GM18861 (cell line): ENCODE measurements around the gene ARFGEF3.
"Not testable (repeated sequence)": the region's sequence is repeated elsewhere in the genome, so short reads cannot be mapped to it uniquely, and the experiment has no call there.

Experiments
- ATAC-seq: cut with Tn5 transposase; IDR thresholded peaks from one replicate; pipeline ENCODE4 v1.9.1; 2021; ENCODE audit not compliant: unreplicated experiment

Gene ARFGEF3

DNA sequence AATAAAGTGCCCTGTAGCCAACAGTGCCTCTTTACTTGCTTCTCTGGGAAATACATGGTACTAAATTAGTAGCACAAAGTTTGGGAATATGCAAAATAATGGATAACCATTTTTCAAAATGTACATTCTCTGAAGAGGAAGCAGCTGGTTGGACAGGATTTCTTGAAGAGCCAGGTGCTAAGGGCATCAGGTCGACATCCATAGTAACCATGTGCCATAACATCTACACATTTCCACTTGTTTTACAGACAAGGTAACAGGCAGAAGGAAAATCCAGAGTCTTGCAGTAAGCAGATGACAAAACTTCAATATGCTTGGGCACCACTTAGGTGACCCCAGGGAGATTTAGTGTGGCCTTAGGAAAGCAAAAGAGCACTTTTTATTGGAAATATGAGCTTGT, 179.4 kb downstream of the ARFGEF3 start:
- no peak for ATAC-seq

DNA sequence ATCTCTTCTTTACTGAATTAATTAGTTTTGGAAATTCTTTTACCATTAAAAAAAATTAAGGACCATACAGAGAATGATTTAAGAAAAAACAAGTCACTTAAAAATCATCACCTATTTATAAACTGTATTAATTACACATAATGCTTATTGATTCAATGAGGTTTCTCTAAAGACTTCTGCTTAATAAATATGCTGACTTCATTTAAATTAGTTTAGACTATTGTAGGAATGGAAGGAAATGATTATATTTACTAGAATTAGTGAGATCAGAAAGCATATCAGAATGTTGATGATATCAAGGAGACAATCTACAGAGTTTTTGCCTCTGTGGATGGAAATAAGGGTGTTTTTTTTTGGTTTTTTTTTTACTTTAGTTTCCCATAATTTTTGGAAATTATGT, 181.4 kb downstream of the ARFGEF3 start:
- no peak for ATAC-seq

DNA sequence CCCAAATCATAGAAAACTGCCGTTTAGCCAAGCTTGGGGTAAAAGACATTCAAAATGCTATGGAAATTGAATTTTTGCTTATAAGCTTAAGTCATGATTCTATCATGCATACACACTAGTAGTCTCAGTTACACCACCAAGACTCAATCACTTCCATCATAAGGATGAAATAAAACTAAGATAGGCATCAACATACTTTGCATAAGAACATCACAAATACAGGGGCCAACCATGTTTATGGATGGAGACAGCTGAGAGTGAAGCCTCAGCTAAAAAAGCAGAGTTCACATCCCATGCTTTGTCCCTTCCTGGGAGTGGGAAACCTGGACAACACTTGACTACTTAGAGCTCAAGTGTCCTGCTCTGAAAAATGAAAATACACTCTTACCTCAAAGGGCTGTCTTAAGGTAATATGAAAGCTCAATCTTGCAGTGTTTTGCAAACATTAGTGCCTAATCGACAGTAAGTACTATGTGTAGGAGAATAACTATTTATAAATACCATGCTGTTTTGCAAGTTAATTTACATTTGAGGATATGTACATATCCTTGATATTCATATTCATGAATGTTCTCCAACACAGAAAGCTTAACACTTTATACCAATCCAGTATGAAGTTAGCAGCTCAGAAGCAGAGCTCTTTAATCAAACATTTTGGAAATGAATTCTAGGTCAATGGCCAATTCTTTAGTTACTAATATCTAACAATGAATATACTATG, 184.0 kb downstream of the ARFGEF3 start:
- no peak for ATAC-seq

DNA sequence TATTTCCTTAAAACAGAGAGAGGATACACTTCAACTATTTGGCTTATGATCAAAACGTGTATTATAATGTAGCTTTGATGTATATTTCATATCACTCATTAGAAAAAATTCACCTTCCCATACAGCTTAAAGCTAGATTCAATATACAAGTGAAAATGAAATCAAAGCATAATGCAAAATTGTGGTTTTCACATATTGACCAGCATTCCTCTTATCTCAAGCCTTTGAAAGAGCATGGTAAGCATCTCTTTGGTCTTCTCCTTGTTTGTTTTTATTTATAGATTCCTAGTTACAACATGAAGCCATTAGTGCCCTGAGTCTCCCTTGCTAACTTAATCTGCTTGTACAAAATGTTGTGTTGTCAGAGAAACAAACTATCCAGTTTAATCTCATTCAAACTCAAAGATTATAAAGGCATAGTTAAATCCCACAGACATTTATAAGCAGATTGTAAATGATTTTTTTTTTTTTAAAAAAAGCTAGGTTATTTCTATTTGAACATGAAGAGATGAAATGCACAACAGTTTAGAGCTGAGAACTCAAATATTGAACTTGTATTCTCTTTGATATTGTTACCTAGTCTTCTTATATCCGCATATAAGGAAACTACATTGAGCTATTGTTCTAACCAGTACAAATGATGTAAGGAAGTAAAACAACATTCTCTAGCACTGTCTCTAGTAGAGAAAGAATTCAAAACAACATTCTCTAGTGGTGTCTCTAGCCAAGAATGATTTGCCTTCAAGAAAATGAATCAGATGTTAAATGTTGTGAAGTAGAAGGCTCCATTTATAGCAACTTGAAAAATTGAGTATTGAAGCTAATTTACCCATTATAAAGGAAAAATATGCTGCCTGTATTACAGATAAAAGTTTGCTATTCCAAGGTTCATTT, 184.8 kb downstream of the ARFGEF3 start:
- ATAC-seq: no peak

DNA sequence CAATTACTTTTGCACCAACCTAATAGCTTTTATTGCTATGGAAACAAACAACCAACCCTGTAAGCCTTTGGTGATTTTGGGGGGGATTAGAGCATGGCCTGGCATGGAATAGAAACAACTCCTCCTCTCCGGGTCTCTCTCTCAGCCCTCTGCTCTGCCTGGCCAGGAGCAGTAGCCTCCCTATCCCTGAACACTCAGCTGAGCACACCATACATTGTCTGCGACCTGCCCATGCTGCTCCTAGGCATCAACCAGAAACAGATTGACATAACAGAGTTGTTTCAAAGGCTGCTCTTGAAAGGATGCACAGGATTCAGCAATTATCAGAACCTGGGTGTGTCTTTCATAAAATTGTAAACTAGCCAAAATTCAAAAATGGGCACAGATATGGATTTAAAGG, 186.1 kb downstream of the ARFGEF3 start:
- no peak for ATAC-seq

DNA sequence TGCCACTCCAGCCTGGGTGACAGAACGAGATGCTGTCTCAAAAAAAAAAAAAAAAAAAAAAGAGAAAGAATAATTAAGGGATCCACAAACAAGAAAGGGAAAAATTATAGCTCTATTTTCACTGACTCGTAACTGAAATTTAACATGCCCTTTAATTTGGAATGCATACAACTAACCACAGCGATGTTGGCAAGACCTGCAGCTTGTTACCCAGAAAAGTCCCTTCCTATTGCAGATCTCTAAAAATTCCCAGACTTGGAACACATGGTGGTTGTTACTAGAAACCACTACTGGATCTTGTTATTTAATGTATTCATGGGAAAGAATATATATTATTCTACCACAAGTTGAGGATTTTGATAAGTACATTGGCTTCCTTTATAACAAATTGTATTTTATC, 188.2 kb downstream of the ARFGEF3 start:
- no peak for ATAC-seq

DNA sequence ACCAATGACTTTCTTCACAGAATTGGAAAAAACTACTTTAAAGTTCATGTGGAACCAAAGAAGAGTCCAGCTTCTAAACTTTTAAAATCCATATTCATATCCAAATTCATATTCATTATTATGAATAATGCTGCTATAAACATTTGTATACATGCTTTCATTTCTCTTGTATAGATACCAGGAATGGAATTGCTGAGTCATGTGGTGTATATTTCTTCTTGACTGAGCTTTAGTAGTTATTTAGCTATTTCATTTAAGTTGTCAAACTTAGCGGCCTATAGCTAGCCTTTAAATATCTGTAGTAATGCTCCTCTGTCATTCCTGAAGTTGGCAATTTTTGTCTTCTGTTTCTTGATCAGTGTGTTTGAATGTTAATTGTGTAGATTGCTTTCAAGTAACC, 196.2 kb downstream of the ARFGEF3 start:
- no peak for ATAC-seq

DNA sequence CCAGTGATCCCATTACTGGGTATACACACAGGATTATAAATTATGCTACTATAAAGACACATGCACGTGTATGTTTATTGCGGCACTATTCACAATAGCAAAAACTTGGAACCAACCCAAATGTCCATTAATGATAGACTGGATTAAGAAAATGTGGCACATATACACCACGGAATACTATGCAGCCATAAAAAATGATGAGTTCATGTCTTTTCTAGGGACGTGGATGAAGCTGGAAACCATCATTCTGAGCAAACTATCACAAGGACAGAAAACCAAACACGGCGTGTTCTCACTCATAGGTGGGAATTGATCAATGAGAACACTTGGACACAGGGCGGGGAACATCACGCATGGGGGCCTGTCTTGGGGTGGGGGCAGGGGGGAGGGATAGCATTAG, 206.9 kb downstream of the ARFGEF3 start:
- not testable (repeated sequence) for ATAC-seq

DNA sequence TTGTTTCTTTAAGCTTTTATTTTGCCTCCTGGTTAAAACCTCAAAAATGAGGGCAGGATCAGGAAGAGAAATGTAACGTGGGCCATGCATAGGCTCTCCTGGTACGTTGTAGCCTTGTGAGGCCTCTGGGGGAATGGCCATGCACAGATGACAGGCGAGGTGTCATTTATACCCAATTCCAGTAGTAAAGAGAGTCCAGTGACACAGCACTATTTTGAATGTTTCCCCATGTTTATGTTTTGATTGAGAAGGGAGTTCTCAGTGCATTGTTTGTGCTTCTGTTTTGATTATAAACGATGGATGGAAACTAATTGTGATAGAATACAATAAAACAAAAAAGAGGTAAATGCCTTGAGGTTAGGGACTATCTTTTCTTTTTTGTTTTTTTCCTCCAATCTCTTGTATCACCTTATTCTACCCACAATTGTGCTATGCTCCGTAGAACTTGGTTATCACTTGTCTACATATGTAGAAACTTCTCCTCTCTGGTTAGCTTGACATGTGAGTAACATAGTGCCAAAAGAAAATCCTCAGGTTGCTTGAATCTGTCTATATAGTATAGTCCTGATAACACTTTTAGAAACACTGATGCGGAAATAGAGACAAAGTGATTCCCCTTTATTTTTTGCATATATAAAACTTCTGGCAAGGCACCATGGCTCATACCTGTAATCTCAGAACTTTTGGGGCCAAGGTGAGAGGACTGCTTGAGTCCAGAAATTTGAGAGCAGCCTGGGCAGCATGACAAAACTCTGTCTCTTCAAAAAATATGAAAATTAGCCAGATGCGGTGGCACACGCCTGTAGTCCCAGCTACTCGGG, 209.1 kb downstream of the ARFGEF3 start:
- ATAC-seq: no peak

DNA sequence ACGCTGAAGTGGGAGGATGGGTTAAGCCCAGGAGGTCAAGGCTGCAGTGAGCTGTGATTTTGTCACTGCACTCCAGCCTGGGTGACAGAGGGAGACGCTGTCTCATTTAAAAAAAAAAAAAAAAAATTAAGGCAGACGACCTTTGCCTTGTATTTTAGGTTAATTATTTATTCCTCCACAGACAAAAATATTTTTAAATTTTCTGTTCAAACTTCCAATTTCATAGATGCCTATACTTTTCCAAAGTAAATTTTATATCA, 209.6 kb downstream of the ARFGEF3 start:
- ATAC-seq: no peak

DNA sequence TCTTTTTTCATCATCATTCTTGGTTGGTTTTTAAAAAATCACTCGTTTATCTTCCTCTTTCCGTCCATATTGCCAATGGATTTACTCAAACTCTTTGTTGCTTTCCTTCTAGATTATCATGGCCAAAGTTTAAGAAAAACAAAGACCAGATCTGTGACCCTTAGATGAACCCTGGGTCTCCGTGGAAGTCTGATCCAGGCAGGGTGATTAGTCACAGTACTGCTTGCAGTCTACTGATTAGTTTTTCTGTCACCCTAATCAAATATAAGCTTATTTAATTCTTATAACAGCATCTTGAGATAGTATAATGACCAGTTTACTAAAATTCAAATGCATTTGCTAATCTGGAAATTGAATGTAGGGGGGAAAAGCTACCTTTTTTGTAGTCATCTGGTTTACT, 210.0 kb downstream of the ARFGEF3 start:
- ATAC-seq: no peak

DNA sequence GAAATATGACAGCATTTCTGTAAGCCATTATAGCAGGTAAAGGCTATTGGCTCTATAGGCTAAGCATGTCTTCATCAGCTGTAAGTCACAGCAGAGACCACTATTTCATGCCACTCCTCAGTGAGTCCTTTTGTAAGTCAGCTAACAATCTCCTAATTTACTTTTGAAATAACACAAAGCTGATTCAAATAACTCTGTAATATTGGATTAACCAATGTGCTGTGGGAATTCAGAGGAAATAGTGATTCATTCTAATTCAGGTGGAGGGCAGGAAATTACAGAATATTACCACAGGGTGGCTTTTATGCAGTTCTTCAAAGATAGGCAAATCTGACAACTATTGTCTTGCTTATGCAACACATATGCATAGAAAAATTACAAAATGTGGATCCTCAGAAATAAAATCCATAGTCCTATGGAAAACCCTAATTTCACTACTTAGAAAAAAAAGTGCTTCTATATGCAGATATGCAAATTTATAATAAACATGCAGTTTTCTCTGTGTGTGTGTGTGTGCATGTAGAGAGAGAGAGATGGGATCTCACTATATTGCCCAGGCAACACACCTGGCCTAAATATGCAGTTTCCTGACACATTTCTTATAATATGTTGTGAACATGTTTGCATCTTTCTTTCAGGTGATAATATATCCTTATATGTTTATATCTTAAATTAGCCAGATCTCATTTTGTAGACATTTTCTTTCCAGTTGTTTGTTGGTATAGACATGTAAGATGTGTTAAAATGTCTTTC, 211.1 kb downstream of the ARFGEF3 start:
- no peak for ATAC-seq

DNA sequence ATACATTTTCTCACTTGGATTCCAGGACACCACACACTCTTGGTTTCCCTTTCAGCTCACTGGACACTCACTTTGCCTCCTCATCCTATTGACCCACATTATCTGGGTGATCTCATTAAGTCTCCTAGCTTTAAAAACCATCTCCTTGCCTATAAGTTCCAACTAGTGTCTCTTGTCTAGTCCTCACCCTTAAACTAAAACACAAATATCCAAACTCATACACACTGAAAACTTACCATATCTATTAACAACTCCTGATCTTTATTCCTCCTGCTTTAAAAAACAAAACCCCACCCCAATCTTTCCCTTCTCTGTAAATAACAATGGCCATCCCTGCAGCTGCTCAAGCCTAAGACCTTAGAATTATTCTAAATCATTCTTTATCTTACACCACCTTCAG, 212.5 kb downstream of the ARFGEF3 start:
- no peak for ATAC-seq

DNA sequence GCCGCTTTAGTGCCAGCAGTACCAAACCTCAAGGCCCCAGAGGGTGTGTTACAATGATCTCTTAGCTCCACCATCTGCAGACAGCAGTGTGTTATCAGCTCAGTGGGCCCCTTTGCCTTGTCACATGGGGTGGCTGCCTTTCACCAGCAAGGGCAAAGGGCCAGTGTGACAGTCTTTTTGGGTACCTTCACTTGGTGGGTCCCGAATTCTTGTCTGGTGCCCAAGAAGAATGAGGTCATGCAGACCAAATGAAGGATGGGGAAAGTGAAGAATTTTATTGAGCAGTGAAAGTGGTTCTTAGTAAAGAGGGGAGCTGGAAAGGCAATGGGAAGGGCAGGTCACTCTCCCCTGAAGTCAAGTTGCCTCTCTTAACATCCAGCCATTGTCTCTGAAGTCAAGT, 213.1 kb downstream of the ARFGEF3 start:
- ATAC-seq: no peak

DNA sequence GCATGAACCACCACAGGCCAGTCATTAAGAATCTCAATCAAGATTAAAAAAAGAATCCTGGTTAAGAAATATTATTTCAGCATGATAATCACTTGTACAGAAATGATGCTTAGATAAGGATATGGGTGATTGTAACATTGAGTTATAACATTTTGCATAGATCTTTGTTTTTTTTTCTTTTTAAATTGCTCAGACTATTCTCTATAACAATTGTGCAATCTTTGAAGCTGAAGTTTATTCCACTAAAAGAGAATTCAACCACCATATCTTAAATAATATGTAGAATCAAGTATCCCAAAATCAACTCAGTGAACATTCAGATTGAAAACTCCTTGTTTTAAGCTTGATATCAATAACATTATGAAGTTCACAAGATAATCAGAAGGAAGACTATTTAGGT, 215.3 kb downstream of the ARFGEF3 start:
- no peak for ATAC-seq

DNA sequence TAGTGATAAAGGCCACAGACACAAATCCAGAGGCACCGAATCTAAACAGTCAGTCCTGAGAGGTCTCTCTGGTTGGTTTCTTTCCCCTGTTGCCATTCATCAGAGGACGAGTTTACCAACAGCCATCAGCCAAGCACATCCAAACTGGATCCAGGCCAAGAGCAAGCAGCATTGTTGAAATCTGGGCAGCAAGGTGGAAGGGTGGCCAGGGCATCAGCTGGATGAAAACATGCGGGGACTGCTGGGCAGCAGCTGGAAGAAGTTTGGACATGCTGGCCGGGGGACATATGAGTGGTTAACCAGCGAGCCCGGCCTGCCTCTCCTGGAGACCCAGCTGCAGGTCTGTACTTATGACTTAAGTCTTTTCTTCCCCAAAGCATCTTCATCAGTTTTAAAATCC, 216.1 kb downstream of the ARFGEF3 start, which contains the start of gene SMIM28:
Gene SMIM28, plus strand, starts transcription at position 62 of the 400 bp plus-strand sequence. Its CDS starts 168 bp downstream, at position 230.
- ATAC-seq: no peak

DNA sequence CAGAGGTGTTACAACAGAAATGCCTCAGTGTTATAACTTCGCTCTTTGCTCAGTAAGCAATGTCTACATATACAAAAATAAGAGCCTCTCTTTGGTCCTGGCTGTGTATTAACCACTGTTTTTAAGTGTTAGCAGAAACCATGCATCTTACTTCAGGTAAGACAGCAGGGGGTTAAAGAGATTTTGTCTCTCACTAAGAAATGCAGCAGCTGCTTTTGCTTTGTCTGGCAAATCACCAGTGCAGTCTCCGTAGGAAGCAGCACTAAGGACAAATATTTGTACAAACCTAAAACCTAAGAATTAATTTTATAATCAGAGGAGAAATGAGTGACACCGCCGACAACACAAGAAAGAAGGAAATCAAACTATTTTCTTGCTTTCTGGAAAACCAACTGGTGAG, 216.7 kb downstream of the ARFGEF3 start:
- ATAC-seq: no peak

DNA sequence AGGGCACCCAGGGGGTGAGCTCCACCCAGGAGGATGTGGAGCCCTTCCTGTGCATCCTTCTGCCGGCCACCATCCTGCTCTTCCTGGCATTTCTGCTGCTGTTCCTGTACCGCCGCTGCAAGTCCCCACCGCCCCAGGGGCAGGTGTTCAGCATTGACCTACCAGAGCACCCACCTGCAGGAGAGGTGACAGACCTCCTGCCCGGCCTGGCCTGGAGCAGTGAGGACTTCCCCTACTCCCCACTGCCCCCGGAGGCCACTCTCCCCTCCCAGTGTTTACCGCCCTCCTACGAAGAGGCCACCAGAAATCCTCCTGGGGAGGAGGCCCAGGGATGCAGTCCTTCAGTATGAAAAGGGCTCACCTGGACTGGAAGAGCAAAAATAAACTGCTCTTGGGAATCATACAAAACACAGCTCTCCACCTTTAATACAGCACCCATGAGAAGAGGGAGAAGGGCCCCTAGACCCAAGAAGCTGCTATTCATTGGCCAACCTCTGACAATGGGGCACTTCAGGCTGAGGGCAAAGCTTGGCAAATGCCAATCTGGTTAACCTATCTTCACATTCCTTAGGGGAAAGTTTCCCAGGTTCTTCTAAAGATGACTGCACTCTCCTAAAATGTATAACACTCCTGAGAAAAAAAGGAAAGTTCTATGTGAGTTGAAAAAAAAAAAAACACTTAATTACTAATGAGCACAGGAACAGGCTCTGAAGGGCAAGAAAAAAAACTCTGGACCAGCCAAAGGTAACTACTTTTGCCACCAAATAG, 220.9 kb downstream of the ARFGEF3 start:
- ATAC-seq: no peak

DNA sequence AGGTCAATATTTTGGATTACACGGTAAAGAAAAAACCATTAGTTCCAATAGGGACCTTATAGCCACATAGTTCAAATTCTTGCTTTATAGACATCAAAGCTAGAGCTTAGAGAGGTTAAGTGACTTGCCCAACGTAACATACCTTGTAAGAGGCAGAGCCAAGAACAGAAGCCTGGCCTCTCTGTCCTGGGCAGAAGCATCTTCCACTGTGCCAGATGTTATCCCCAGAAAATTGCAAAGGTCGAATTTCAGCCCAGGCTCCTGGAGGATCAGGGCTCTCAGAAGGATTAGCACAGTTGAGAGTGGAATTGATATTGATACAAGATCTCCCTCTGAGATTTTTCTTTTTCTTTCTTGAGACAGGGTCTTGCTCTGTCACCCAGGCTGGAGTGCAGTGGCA, 222.0 kb downstream of the ARFGEF3 start:
- ATAC-seq: no peak

DNA sequence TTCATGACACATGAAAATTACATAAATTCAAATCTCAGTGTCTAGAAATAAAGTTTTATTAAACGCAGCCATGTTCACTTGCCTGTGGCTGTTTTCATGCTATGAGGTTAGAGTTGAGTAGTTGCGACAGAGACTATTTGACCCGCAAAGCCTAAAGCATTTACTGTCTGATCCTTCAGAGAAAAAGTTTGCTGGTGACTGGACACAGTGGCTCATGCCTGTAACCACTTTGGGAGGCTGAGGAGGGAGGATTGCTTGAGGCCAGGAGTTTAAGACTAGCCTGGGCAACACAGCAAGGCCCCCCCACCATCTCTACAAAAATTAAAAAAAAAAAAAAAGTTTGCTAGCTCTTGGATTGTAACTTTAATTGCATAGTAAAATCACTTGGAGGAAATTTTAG, 225.2 kb downstream of the ARFGEF3 start:
- no peak for ATAC-seq
